Measurements from ENCODE around the gene DOCK2.
A peak's percentile ranks its signal among the peaks of the same experiment; 100 is the strongest.

Gene DOCK2

DNA sequence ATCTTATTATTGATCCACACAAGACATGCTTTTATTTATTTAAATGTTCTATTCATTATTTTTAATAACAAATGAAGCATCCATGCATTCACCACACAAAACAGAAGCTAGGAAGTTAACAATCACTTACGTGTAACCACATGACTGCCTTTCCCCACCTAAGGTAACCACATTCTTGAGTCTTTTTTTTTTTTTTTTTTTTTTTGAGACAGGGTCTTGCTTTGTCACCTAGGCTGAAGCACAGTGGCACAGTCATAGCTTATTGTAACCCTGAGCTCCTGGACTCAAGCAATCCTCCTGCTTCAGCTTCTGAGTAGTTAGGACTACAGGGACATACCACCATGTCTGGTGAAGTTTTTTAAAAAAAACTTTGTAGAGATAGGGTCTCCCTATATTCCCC, 133.0 kb downstream of the DOCK2 start:
- TF ChIP-seq CTCF (IDR thresholded peaks at IDR 0.05; ENCODE audit: extremely low read depth, insufficient read depth, missing control alignments) = no peak
- DNase-seq (ENCODE audit: low spot score) = no peak
- in situ Hi-C loops (cut with MboI; ENCODE audit: low pct_unique_long_range_greater_than_20kb, low sequenced_read_pairs, unreplicated experiment) = no loop called here

- no peak for TF ChIP-seq CTCF (IDR thresholded peaks at IDR 0.05; ENCODE audit: extremely low read depth, insufficient read depth, missing control alignments)
- no peak for DNase-seq (ENCODE audit: low spot score)
- in situ Hi-C loops (cut with MboI; ENCODE audit: low pct_unique_long_range_greater_than_20kb, low sequenced_read_pairs, unreplicated experiment) = no loop called here
Observed at GRCh38 chr5:169772256-169772655, 135.2 kb downstream of the DOCK2 start.

DNA sequence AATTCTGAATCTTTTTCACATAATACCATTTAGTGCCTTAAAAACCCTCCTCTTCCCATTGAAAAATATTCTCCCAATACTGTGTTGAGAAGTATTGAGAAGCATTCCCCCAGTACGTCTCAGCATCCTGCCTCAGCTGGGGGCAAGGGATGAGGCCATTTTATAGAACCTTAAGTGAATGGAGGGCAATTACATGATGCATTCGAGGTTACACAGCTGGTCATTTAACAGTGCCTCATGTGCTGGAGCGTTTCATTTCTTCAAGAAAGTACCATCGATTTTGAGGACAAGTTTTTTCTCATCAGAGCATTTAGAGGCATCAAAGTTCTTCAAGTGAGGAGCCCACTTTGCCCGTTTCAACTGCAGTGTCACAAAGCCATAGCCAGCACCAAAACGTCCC, 135.6 kb downstream of the DOCK2 start:
- in situ Hi-C loops (cut with MboI; ENCODE audit: low pct_unique_long_range_greater_than_20kb, low sequenced_read_pairs, unreplicated experiment) = no loop called here
- TF ChIP-seq CTCF (IDR thresholded peaks at IDR 0.05; ENCODE audit: extremely low read depth, insufficient read depth, missing control alignments) = no peak
- DNase-seq (ENCODE audit: low spot score) = no peak

DNA sequence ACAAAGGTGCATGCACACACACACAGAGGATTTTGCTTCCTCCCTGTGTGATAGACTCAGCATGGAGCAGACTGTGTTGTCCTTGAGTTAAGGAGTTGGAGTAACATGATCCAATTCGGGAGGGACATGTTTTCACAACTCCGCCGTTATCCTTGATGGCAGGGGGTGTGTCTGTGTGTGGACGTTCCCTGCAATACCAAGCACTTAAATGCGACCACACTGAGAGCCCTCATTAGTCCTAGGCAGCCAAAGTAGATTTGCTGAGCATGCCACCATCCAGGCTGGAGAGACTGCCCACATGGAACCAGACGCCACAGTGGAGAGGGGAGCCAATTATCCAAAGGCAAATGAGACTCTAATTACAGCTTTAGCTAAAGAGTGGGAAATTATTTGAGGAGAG, 140.1 kb downstream of the DOCK2 start:
- TF ChIP-seq CTCF (IDR thresholded peaks at IDR 0.05; ENCODE audit: extremely low read depth, insufficient read depth, missing control alignments) = no peak
- in situ Hi-C loops (cut with MboI; ENCODE audit: low pct_unique_long_range_greater_than_20kb, low sequenced_read_pairs, unreplicated experiment) = no loop called here
- no peak for DNase-seq (ENCODE audit: low spot score)

- TF ChIP-seq CTCF (IDR thresholded peaks at IDR 0.05; ENCODE audit: extremely low read depth, insufficient read depth, missing control alignments) = no peak
- in situ Hi-C loops (cut with MboI; ENCODE audit: low pct_unique_long_range_greater_than_20kb, low sequenced_read_pairs, unreplicated experiment) = no loop called here
- peak; percentile 49 for DNase-seq (ENCODE audit: low spot score)
Observed at GRCh38 chr5:169778622-169779596, 141.8 kb downstream of the DOCK2 start.

- TF ChIP-seq CTCF (IDR thresholded peaks at IDR 0.05; ENCODE audit: extremely low read depth, insufficient read depth, missing control alignments) = no peak
- in situ Hi-C loops (cut with MboI; ENCODE audit: low pct_unique_long_range_greater_than_20kb, low sequenced_read_pairs, unreplicated experiment) = no loop called here
- DNase-seq (ENCODE audit: low spot score) = no peak
Observed at GRCh38 chr5:169781420-169782345, 144.6 kb downstream of the DOCK2 start.

Measured in GM13977 (cell line).